ENCODE data around the gene ALDH8A1.
A peak's percentile ranks its signal among the peaks of the same experiment; 100 is the strongest.
"Not testable (repeated sequence)": the region's sequence is repeated elsewhere in the genome, so short reads cannot be mapped to it uniquely, and the experiment has no call there.

The ALDH8A1 gene

DNA sequence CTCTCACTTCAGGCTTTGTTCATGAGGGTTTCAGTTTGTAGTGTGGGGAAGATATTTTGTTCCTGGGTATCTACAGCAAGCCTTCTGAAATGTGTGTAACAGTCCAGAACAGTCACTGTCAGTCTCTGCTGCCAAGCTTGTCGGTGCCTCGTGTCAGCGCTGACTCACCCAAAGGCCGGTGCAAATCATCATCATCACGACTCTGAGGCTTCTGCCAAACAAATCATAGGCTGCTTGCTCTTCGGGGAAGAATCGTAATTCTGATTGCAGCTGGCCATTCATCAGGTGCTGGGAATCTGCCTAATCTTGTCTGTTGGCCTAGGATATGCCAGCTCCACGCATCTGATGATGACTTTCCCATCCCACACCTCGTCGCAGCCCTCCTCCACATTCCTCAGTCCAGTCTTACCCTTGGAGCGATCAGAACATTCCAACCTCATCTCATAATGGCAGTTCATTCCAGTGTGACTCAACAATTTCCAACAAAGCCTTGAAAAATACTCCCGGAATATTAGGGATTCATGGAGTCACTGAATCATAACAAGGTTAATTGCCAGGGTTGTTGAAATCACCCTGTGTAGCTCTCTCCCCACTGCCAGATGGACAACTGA is 40.9 kb downstream of the ALDH8A1 start:
- DNase-seq, result no peak

DNA sequence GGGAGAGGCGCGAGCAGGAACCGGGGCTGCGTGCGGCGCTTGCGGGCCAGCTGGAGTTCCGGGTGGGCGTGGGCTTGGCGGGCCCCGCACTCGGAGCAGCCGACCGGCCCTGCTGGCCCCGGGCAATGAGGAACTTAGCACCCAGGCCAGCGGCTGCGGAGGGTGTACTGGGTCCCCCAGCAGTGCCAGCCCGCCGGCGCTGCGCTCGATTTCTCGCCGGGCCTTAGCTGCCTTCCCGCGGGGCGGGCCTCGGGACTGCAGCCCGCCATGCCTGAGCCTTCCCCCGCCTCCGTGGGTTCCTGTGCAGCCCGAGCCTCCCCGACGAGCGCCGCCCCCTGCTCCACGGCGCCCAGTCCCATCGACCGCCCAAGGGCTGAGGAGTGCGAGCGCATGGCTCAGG is 45.2 kb downstream of the ALDH8A1 start:
- DNase-seq, result not testable (repeated sequence)

DNA sequence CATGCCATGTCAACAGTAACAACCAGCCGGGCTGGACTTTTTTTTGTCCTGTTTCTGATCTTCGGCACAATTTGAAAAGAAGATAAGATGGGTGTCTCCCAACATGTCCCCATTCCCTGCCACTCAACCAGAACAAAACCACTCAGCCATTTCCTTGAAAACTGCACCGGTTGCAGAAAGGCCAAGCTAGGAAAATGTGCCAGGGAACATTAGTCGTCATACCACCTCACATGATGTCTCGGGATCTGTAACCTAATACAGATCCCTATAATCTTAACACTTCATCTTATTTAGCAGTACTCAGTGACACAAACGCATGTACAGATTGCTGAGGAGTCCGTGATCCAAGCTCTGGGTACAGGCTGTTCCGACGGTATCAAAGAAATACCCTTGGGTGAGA is 46.5 kb downstream of the ALDH8A1 start:
- DNase-seq, result no peak

DNA sequence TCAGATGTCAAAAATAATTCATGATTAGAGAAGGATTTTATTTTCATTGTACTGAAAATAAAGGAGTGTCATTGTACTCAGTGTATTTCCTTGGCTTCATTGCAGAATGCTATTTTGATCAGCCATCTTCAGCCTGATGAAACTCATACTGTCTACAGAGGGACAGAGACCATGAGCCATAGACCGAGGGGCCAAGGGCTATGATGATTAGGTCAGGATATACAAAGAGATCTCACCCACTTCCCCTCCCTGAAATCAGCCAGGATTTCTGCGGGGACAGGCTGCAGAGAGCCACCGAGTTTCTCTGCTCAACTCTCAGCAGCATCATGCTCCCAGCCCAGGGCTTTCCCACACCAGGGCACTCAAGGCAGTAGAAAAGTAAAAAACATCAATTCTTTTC is 47.0 kb downstream of the ALDH8A1 start:
- no peak for DNase-seq

GRCh38 chr6:134902074-134902861 is 47.6 kb downstream of the ALDH8A1 start:
- no peak for DNase-seq

DNA sequence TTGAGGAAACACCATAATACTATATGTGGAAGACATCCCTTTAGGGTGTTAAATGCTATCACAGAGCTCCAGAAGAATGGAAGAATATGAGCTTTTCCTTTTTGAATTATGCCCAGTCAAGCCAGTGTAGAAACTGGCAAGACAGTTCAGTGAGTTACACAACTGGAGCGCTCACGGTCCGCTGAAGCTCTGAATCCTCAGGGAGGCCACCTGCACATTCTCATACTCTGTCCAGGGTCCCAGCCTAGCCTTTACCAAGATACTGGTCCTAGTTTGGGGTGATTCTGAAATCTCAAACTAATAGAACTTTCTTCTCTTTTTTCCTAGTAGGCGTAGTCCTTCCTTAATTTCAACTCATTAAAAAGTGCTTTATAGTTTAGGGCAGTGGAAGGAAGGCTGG is 51.3 kb downstream of the ALDH8A1 start:
- DNase-seq, result no peak

- DNase-seq, result not testable (repeated sequence)
Measured at GRCh38 chr6:134898166-134898565, 51.7 kb downstream of the ALDH8A1 start.

GRCh38 chr6:134896910-134897309 is 53.0 kb downstream of the ALDH8A1 start:
- no peak for DNase-seq

- no peak for DNase-seq
Measured at GRCh38 chr6:134894800-134895199, 55.1 kb downstream of the ALDH8A1 start.

GRCh38 chr6:134892362-134892761 is 57.5 kb downstream of the ALDH8A1 start:
- no peak for DNase-seq

DNA sequence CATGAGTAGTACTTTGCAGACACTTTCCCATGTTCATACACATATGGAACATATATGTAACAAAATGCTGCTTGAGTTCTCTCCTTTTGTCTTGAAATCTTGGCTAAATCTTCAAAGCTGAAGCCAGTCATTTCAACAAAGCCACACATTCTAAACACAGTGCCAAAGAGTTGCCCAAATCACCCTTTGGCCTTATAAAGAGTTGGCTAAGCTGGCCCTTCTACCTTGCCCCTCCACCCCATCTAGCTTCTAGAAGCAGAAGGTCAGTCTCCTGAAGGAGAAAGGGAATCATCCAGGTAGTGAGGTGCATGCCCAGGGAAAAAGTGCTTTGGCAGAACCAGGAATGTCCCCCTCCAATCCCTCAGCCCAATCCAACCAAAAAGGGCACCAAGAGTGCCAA is 58.3 kb downstream of the ALDH8A1 start:
- DNase-seq, result no peak

DNA sequence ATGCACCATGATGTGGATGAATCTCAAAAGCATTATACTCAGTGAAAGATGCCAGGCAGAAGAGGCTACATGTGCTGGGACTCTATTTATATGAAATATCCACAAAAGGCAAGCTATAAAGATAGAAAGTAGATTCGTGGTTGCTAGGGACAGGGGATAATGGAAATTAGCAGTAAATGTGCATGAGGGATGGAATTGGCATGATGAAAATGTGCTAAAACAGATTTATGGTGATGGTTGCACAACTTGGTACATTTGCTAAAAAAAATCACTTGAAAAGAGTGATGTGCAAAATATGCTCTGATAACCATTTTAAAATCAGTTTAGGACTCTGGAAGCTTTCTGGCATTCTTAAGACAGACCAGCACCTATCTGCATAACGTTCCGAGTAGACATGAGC is 61.6 kb downstream of the ALDH8A1 start:
- no peak for DNase-seq

GRCh38 chr6:134884752-134885151 is 65.1 kb downstream of the ALDH8A1 start:
- no peak for DNase-seq

GRCh38 chr6:134883314-134883713 is 66.6 kb downstream of the ALDH8A1 start:
- DNase-seq, result no peak

DNA sequence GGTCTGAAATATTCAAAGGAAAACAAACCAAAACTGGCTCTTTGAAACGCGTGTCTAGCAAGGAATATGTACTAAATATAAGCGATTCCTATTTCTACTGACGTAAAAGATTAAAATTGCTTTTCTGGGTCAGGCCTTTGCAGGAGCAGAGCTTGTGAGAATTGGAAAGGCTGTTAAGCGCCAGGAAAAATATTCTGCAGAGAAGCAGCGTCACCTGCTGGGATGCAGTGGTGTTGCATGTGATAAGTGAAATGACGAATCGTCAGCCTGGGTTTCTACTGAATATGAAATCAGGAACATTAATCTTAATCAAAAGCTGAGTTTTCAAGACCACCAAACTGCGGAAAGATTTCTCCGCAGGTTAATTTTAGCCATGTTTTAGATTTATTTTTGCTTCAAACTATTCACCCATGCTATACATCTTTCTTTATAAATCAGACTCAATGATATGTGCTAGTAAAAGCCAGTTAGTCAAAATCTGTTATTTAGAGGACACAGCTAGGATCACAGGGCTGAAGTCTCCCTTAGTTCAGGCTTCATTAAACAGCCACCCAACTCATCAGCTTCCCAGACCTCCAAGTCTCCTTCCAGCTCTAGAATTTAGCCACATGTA is 67.4 kb downstream of the ALDH8A1 start:
- DNase-seq, result peak in 1 of 2 donors; percentile 51

- no peak for DNase-seq
Measured at GRCh38 chr6:134880487-134881190, 69.3 kb downstream of the ALDH8A1 start.

GRCh38 chr6:134878136-134878535 is 71.8 kb downstream of the ALDH8A1 start:
- DNase-seq, result no peak

- DNase-seq, result no peak
Measured at GRCh38 chr6:134875367-134875766, 74.5 kb downstream of the ALDH8A1 start.

DNA sequence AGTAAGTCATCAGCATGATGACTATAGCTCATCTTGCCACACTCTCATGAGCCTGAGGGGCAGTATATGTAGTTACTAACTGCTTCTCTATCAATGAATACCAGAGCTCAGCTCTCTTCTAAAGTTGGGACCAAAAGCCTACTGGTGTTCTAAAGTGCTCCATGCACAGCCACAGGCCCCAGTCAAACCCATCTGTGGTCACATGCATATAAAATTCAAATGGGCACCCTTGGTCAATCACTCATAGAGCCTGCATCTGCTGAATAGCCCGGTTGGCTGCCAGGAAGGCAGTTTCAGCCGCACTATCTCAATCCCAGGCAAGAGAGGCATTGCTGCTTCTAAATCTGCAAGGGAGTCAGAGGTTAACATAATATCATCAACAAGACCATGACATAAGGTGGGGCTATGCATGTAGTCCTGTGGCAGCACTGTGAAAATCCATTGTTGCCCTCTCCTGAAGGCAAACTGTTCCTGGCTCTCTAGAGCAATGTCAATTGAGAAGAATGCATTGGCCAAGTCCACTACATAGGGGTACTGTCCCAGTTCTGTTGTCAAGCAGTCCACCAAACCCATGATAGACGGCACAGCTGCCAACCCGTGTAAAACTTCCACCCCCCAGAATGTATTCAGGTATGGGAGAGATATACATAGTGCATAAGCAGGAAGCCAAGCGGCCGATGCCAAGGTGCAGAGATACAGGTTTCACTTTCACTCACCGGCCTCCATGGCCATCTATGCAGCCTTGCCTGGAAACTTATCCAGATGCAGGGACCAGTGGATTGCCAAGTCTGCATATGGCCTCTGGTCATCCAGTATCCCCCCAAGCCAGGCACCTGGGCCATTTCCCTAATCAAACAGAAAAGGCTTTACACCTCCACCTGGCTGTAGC is 76.2 kb downstream of the ALDH8A1 start:
- peak in 1 of 2 donors; percentile 10 for DNase-seq

GRCh38 chr6:134870677-134871498 is 79.0 kb downstream of the ALDH8A1 start:
- DNase-seq, result no peak

GRCh38 chr6:134868812-134869211 is 81.1 kb downstream of the ALDH8A1 start:
- DNase-seq, result no peak
